B cell (primary cell): ENCODE measurements around the gene RUVBL1. TPM values are rescaled to one million over a fixed set of nuclear protein-coding genes. Genes with fewer than 3 reads are reported as not detected.

Experiments
- ATAC-seq: fragments of 200-7000 bp; cut with Tn5 transposase; one replicate; pipeline ENCODE4 v1.10.0; 2021; ENCODE audit warnings: low read depth, mild to moderate bottlenecking, moderate number of reproducible peaks, moderate library complexity
- CTCF ChIA-PET: fragments of 350-600 bp; sonication (Branson Sonifier 250); formaldehyde crosslinking; loops from one replicate; lab custom pipeline; 2021; ENCODE audit warnings: antibody characterized with exemption, inconsistent platforms; lab: Charles Lee
- POLR2A ChIA-PET: fragments of 350-600 bp; sonication (Branson Sonifier 250); formaldehyde crosslinking; loops from one replicate; lab custom pipeline; 2021; ENCODE audit warnings: antibody characterized with exemption; lab: Charles Lee
- DNase-seq: peaks from one replicate; pipeline ENCODE4 v3.0.0; 2013
- H2AFZ ChIP-seq: 2 replicates; pipeline ENCODE4 v1.6.1; 2012; ENCODE audit warnings: mild to moderate bottlenecking, low read depth, low read length; ENCODE audit not compliant: insufficient read depth, poor library complexity, severe bottlenecking
- H3K27ac ChIP-seq, 2 donors: 1 replicate in 1 of 2; 2 replicates in 1 of 2; pipeline ENCODE4 v1.5.1; 2012 to 2013; ENCODE audit warnings: low read length in 2 of 2, mild to moderate bottlenecking in 2 of 2, moderate library complexity in 1 of 2
- H3K27me3 ChIP-seq, 4 experiments: fragments of 200-600 bp in 1 of 4; sonication (generic) in 1 of 4; replicated peaks in 1 of 4; 1 replicate in 2 of 4; 2 replicates in 2 of 4; pipeline versions ENCODE4 v1.6.1 to v1.7.0; 2013 to 2016; ENCODE audit warnings: low read length in 3 of 4, mild to moderate bottlenecking in 2 of 4, mixed read lengths in 1 of 4, moderate library complexity in 1 of 4; ENCODE audit not compliant: insufficient read depth in 4 of 4, control insufficient read depth in 3 of 4; ENCODE audit errors: control extremely low read depth in 1 of 4
- H3K36me3 ChIP-seq, 2 experiments: replicated peaks in 1 of 2; 1 replicate in 1 of 2; 2 replicates in 1 of 2; pipeline versions ENCODE4 v1.6.1 to v1.7.1; 2013; ENCODE audit warnings: low read length in 1 of 2; ENCODE audit not compliant: insufficient read depth in 2 of 2, control insufficient read depth in 1 of 2; ENCODE audit errors: control extremely low read depth in 1 of 2, extremely low read depth in 1 of 2
- H3K4me1 ChIP-seq, 2 donors: fragments of 200-600 bp in 1 of 2; sonication (generic) in 1 of 2; 1 replicate in 1 of 2; 2 replicates in 1 of 2; pipeline versions ENCODE4 v1.5.1 to v1.6.1; 2013 to 2017; ENCODE audit warnings: low read length in 2 of 2; ENCODE audit not compliant: control insufficient read depth in 2 of 2, insufficient read depth in 2 of 2
- H3K4me2 ChIP-seq: replicated peaks from 2 replicates; pipeline ENCODE3; 2012; ENCODE audit warnings: mild to moderate bottlenecking, low read depth, low read length; ENCODE audit not compliant: poor library complexity, severe bottlenecking
- H3K4me3 ChIP-seq, 5 experiments: fragments of 200-600 bp in 1 of 5; sonication (generic) in 1 of 5; 1 replicate in 3 of 5; 2 replicates in 2 of 5; pipeline versions ENCODE4 v1.5.1 to v1.7.0; 2011 to 2016; ENCODE audit warnings: low read length in 4 of 5, mild to moderate bottlenecking in 4 of 5, low read depth in 2 of 5, control low read depth in 1 of 5, moderate library complexity in 1 of 5; ENCODE audit not compliant: insufficient read depth in 1 of 5; ENCODE audit errors: control extremely low read depth in 1 of 5, extremely low read depth in 1 of 5
- H3K79me2 ChIP-seq: fragments of 200-600 bp; sonication (generic); one replicate; pipeline ENCODE4 v1.6.0; 2016; ENCODE audit warnings: low read length; ENCODE audit not compliant: control insufficient read depth, insufficient read depth
- H3K9ac ChIP-seq: fragments of 200-600 bp; sonication (generic); 2 replicates; pipeline ENCODE4 v1.6.1; 2017; ENCODE audit warnings: mild to moderate bottlenecking, low read length, moderate library complexity
- H3K9me3 ChIP-seq, 3 donors: one replicate each; pipeline versions ENCODE4 v1.6.1 to v1.7.1; 2013; ENCODE audit warnings: low read length in 2 of 3; ENCODE audit not compliant: control insufficient read depth in 2 of 3, insufficient read depth in 1 of 3; ENCODE audit errors: control extremely low read depth in 1 of 3
- H4K20me1 ChIP-seq: 2 replicates; pipeline ENCODE4 v1.6.0; 2012; ENCODE audit warnings: mild to moderate bottlenecking, low read length; ENCODE audit not compliant: insufficient read depth, control insufficient read depth, poor library complexity, severe bottlenecking
- H3K27ac Mint-ChIP-seq: one replicate; pipeline ENCODE4 v1.8.0; 2021; ENCODE audit warnings: mixed read lengths
- H3K27me3 Mint-ChIP-seq: one replicate; pipeline ENCODE4 v1.8.0; 2021; ENCODE audit warnings: mixed read lengths
- H3K4me1 Mint-ChIP-seq: one replicate; pipeline ENCODE4 v1.8.0; 2021; ENCODE audit warnings: mixed read lengths
- H3K4me3 Mint-ChIP-seq: one replicate; pipeline ENCODE4 v1.8.0; 2021; ENCODE audit warnings: mixed read lengths
- H3K9me3 Mint-ChIP-seq: one replicate; pipeline ENCODE4 v1.8.0; 2022; ENCODE audit warnings: mixed read lengths; ENCODE audit not compliant: insufficient read depth
- CTCF ChIP-seq: fragments of 200-600 bp; IDR thresholded peaks from one replicate; pipeline ENCODE4 v1.8.0; 2022; ENCODE audit warnings: antibody characterized with exemption, mild to moderate bottlenecking
- EZH2 ChIP-seq: IDR thresholded peaks from 2 replicates; pipeline ENCODE4 v1.6.1; 2012; ENCODE audit warnings: borderline replicate concordance, low read depth, mild to moderate bottlenecking, moderate library complexity, low read length; ENCODE audit not compliant: insufficient read depth, poor library complexity, severe bottlenecking
- WGBS: methylation state at CpG from one replicate; pipeline ENCODE4 v1.1.5; 2013; ENCODE audit warnings: missing lambda C conversion rate; ENCODE audit not compliant: insufficient coverage; 5-methylcytosine and 5-hydroxymethylcytosine counted together
- intact Hi-C: fragments of 100-400 bp; cut with micrococcal nuclease; formaldehyde crosslinking; loops from one replicate; pipeline ENCODE4 v1.10.0; 2022
- polyA plus RNA-seq: library from polyadenylated mRNA; depleted of rRNA; stranded (reverse); fragments of >200 nt; gene quantifications from 2 replicates; pipeline ENCODE4 v1.2.3, GENCODE V29; 2012
- total RNA-seq, 2 donors: library from RNA; stranded (reverse); fragments of 120-200 nt in 1 of 2; gene quantifications; 1 replicate in 1 of 2; 2 replicates in 1 of 2; pipeline versions ENCODE4 v1.2.3 to v1.2.4, GENCODE V29; 2013 to 2022

RUVBL1 gene
- total and polyA plus RNA-seq, 2 donors (not counting 1 experiment from before 2014, with no cell fraction given): 20.4 to 20.5 TPM

GRCh38 chr3:128153156-128154041 is 29.8 kb upstream of the RUVBL1 start, which contains the start of gene EEFSEC:
EEFSEC (plus strand) TSS chr3:128153481; CDS start chr3:128153508, 27 bp downstream.
- H3K4me1 Mint-ChIP-seq: peaks cover 24% of the 10 kb centered on the region

More at GRCh38 chr3:128153156-128154041, 29.8 kb upstream of the RUVBL1 start, which contains the start of gene EEFSEC:
- Histone ChIP-seq H2AFZ (peak within 1 kb of the TSS; percentile 94), H4K20me1 (peaks cover 10% of the 10 kb centered on the region), H3K9ac (peak within 1 kb of the TSS; percentile 80), H3K4me2 (peak within 1 kb of the TSS; percentile 87), H3K27me3 (no peaks in the 10 kb centered on the region), H3K27ac (peak within 1 kb of the TSS; percentile 70 to 80), H3K4me1 (peaks cover 11 to 14% of the 10 kb centered on the region in 2 donors), H3K4me3 (peak within 1 kb of the TSS; percentile 54 to 91 (median 74)), H3K79me2 (peaks cover 10% of the 10 kb centered on the region), H3K36me3 (peaks cover 0 to 14% of the 10 kb centered on the region in 2 experiments), H3K9me3 (peaks cover 0 to 3% (median 2%) of the 10 kb centered on the region in 3 donors)
- intact Hi-C loops: loop anchor here (2.0 kb wide), 1 partner anchor 77 kb away; no protein-coding TSS in a partner anchor
- peak; percentile 90 for ATAC-seq
- WGBS: under 1% methylated on average over 94 of the region's 96 CpGs
- peak within 1 kb of the TSS; percentile 95 for H3K27ac Mint-ChIP-seq
- peak; percentile 91 for DNase-seq
- ChIA-PET POLR2A (interaction anchor here (0.6 to 2.4 kb wide), 3 partner anchors 25 to 318 kb away, joined by 3 to 28 read pairs (median 6); partner anchors contain the start of gene RUVBL1), CTCF (interaction anchor here (0.6 to 2.4 kb wide), 9 partner anchors 20 to 1793 kb away, joined by 3 to 18 read pairs (median 3); partner anchors contain the start of gene RUVBL1)
- TF ChIP-seq CTCF: no peak
- no peak for TF ChIP-seq EZH2
- H3K4me3 Mint-ChIP-seq: peak within 1 kb of the TSS; percentile 94
- H3K9me3 Mint-ChIP-seq: peaks cover 3% of the 10 kb centered on the region
- H3K27me3 Mint-ChIP-seq: no peaks in the 10 kb centered on the region
